Choroid plexus epithelial cell (primary cell): ENCODE results near the gene PSORS1C2.
"Not testable (repeated sequence)": the region's sequence is repeated elsewhere in the genome, so short reads cannot be mapped to it uniquely, and the experiment has no call there.

Source experiments
- DNase-seq: peaks from one replicate; pipeline ENCODE4 v3.0.0-alpha.2; 2010; ENCODE audit warnings: low read depth
- H3K4me3 ChIP-seq: 2 replicates; pipeline ENCODE4 v1.5.1; 2011; ENCODE audit warnings: low read depth, mild to moderate bottlenecking, control low read depth, low read length, moderate library complexity
- TF ChIP-seq, protein P1 (sequence below): conservative IDR thresholded peaks from 2 replicates; pipeline ENCODE4 v1.5.1; 2011; ENCODE audit warnings: low read depth, mild to moderate bottlenecking, control low read depth, inconsistent platforms, low read length, moderate library complexity

The PSORS1C2 gene

DNA sequence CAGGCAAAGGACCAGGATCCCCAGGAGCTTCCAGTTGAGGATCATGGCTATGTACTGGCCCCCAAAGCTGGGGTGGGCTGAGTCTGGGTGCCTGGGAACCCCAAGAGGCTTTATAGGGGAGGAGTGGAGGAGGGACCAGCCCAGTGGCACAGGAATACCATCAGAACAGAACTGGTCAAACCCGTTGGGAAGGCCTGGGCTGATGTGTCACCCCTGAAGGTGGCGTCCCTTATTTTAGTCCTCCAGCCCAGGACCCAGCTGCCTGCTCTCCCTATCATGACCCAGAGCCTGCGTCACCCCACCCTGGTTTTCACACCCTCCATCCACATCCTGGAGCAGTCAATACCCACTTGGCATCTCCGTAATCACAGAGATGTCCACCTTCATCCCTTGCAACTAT lies at the start of gene PSORS1C2:
PSORS1C2 (minus strand) TSS at position 85 of the 400 bp plus-strand sequence; CDS start at position 45, 40 bp downstream.
- TF ChIP-seq, protein P1, sequence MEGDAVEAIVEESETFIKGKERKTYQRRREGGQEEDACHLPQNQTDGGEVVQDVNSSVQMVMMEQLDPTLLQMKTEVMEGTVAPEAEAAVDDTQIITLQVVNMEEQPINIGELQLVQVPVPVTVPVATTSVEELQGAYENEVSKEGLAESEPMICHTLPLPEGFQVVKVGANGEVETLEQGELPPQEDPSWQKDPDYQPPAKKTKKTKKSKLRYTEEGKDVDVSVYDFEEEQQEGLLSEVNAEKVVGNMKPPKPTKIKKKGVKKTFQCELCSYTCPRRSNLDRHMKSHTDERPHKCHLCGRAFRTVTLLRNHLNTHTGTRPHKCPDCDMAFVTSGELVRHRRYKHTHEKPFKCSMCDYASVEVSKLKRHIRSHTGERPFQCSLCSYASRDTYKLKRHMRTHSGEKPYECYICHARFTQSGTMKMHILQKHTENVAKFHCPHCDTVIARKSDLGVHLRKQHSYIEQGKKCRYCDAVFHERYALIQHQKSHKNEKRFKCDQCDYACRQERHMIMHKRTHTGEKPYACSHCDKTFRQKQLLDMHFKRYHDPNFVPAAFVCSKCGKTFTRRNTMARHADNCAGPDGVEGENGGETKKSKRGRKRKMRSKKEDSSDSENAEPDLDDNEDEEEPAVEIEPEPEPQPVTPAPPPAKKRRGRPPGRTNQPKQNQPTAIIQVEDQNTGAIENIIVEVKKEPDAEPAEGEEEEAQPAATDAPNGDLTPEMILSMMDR = no peak
- H3K4me3 ChIP-seq = no peak within 1 kb of the TSS
- DNase-seq = no peak

DNA sequence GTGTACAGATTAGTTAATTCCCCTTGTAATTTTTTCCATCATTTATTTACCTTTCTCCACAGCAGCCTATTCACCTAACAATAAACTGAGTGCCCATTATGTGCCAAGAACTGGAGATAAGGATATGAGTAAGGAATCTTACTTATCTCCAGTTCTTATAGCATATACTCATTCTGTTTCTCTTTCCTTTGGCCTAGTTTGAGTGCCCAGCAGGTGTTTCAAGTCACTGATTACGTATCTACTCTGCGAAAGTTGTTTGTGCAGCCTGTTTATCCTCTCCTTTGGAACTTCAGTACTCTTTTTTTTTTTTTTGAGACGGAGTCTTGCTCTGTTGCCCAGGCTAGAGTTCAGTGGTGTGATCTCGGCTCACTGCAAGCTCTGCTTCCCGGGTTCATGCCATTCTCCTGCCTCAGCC lies 48.9 kb upstream of the PSORS1C2 start:
- H3K4me3 ChIP-seq = no peak overlapping the region
- TF ChIP-seq, protein P1 = no peak
- DNase-seq = no peak

DNA sequence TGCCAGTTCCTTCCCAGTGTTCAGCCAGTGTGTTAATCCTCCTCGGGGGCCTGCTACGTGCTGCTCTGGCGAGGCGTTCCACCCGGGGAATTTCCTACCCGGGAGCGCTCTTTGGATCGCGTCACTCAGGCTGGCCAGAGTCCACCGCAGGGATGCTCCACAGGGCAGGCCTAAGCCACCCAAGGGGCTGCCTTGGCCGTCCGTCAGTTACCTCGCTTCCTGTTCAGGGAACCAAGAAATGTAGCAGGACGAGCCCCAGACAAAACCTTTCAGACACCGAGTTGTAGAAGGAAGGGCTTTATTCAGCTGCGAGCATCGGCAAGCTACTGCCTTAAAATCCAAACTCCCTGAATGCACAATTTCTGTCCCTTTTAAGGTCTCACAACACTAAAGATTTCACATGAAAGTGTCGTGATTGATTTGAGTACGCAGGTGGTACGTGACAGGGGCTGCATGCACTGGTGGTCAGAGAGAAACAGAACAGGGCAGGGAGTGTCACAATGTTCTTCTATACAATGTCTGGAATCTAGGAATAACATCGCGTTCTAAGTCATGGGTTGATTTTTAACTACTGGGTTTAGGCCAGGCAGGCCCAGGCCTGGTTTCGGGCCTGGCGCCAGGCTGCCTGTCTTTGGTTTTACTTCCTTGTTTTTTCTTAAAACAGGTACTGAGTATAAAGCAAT lies 47.3 kb upstream of the PSORS1C2 start:
- no peak overlapping the region for H3K4me3 ChIP-seq
- TF ChIP-seq, protein P1 = no peak
- DNase-seq = no peak

DNA sequence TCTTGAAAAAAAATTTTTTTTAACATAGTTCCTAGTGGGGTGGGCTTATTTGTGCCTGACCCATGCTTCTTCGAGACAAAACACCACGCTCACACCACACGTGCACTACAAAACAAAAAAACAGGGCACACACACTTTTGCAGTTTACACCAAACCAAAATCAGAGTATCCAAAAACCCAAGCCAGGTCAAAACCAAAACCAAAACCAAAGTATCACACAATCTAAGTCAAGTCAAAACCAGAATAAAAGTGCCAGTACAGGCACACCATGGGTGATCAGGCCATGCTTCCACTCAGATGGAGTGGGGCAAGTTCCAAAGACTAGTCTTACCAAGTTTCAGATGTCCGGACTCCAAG lies 46.8 kb upstream of the PSORS1C2 start:
- H3K4me3 ChIP-seq, DNase-seq: not testable (repeated sequence)

DNA sequence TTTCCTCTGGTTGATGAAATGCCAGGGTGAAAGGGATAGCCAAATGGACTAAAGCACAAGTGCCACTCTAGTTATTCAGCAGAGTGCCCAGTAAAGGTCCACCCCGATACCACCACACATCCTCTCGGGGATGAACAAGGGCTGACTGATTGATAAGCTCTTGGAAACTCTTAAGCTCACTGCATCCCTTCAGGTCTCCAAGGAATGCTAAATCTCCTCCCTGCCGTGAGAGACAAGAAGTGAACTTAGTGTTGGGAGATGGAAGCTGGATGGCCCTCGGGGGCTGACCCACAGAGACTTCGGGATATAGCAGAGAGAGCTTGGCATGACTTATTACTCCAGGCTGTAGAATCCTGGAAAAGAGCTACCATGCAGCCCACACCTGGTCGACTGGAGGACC lies 45.0 kb upstream of the PSORS1C2 start:
- H3K4me3 ChIP-seq, DNase-seq: not testable (repeated sequence)

DNA sequence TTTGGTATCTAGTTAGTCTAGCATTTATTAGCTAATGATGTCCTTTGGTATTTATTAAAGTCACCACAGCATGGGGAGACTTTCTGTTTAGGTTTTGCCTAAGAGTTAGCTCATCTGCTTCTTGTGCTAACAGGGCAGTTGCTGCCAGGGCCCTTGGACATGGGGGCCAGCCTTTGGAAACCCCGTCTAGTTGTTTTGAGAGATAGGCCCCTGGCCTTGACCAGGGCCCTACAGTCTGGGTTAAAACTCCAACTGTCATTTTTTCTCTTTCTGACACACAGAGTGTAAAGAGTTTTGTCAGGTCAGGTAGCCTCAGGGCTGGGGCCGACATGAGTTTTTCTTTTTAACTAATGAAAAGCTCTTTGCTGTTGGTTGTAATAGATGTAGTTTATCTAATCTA lies 44.4 kb upstream of the PSORS1C2 start:
- not testable (repeated sequence) for DNase-seq, H3K4me3 ChIP-seq

DNA sequence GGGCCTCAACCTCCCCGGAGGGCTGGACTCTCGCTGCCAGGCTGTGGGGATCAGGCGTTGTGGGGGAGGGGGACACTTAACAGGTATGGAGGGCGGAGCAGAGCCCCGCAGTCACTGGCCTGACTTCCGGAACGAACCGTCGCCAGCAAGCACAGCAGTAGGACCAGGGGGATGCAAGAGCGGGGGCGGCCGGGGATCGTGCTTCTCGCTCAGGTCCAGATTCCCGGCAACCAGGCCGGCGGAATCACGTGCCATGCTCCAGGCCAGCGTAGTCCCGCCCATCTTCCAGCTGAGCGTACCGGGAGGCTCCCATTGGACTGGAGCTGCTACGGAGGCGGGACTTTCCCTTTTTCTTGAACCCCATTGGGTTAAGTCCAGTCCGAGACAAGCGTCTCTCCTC lies 41.6 kb upstream of the PSORS1C2 start:
- DNase-seq = peak; percentile 51
- TF ChIP-seq, protein P1 = no peak
- H3K4me3 ChIP-seq = peak overlapping the region; percentile 41

DNA sequence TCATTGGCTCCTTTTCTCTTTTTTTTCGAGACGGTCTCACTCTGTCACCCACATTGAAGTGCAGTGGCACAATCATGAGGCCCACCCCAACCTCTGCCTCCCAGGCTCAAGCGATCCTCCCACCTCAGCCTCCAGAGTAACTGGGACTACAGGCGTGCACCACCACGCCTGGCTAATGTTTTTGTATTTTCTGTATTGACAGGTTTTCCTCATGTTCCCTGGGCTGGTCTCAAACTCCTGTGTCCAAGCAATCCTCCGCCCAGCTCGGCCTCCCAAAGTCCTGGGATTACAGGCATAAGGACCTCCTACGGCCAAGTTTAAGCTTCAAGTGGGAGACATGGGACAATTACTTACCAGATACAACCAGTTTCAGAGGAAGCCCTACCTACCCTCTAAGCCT lies 41.0 kb upstream of the PSORS1C2 start:
- DNase-seq = no peak
- H3K4me3 ChIP-seq = no peak overlapping the region
- TF ChIP-seq, protein P1 = no peak

DNA sequence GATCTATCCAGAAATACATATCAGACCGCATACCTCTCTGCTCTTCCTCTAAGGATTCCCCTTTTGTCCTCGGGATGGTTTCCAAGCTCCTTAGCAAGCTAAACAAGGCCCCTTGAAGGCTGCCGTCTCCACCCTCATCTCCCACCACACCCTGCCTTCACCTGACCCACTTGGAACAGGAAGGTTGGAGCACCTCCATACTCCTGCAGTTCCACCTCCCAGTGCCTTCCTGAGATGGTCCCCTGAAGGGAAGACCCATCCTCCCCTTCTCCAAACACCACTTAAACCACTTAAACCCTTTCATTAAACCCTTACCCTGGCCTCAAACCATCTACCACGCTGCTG lies 40.1 kb upstream of the PSORS1C2 start:
- H3K4me3 ChIP-seq = no peak overlapping the region
- DNase-seq = no peak

More for the DNA sequence above, 40.1 kb upstream of the PSORS1C2 start:
- TF ChIP-seq, protein P1 = no peak
